Measurements from ENCODE around the gene GABRB2.
"Not testable (repeated sequence)": the region's sequence is repeated elsewhere in the genome, so short reads cannot be mapped to it uniquely, and the experiment has no call there.

Gene GABRB2

DNA sequence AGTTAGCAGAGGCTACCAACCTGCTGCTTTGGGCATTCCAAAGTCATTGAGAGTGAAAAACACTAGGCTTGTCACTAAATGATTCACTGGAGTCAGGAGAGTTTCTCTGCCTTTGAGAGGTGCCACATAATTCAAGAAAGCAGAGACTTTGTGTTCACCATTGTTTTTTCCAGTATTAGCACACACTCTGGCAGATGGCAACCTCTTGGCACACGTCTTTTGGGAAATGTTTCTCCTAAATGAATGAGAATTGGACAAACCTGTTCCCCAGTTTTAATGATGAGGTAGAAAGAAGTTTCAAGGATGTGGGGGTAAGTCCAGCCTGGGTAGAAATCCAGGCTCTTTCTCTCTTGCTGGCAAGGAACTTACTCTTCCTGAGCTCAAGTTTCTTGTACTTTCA lies 259.1 kb downstream of the GABRB2 start:
- DNase-seq: no peak

DNA sequence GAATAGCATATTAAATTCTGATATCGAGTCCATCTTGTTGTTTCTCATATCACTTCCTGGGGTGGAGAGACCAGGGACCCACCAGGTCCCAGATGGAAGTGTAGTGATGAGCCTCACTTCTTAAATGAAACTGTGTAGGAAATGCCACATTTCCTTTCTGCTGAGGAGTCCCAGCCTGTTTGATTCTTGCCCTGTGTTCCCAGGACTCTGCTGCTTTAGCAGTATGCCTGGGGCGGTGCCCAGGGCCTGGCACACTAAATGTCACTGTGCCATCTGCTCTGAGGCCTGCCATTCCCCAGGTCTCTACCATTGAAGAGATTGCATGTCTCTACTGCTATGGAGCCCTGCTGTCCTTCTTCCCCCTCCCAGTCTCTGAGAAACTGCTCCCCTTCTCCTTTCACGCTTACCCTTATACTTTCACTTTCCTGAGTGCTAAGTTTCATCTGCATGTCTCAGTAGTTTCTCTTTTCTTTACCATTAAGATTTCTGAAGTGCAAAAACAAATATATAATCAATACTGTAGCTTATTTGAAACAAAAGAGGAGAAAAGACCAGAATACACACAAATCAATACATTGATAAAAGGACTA lies 260.4 kb downstream of the GABRB2 start:
- DNase-seq: no peak

DNA sequence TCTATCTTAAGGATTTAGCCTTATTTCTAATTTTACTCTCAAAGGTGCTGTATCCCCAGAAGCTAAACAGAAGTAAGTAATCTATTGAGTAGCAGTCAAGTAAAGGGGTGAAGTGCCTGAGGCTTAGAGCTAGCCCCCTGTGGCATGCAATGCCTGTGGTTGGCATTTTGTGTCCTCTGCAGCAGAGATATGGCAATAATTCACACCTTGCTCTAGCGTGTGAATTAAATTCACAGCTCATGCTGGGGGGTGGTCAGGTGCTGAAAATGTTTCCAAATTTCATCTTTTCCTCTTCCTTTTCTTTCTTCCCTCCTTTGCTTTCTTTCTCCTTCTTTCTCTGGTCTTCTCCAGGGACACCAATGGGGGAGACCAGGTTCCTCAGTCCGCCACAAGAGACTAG lies 262.1 kb downstream of the GABRB2 start:
- no peak for DNase-seq

DNA sequence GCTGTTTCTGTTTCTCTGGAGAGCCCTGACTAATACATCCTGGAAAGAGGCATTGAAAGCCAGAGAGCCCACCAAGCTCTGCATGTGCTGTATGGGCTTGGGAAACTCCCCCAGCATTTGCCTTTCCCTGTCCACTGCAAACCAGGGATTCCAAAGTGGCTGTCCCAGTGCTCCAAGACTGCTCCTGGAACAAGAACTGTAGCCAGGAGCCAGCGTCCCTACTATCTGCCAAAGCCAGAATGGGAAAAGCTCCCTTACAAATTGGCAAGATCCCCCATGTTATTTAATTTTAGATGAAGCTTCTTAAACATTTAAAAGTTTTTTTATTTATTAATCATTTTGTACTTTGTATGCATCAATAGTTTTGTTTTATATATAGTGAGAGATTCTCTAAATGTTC lies 263.2 kb downstream of the GABRB2 start:
- DNase-seq: no peak

DNA sequence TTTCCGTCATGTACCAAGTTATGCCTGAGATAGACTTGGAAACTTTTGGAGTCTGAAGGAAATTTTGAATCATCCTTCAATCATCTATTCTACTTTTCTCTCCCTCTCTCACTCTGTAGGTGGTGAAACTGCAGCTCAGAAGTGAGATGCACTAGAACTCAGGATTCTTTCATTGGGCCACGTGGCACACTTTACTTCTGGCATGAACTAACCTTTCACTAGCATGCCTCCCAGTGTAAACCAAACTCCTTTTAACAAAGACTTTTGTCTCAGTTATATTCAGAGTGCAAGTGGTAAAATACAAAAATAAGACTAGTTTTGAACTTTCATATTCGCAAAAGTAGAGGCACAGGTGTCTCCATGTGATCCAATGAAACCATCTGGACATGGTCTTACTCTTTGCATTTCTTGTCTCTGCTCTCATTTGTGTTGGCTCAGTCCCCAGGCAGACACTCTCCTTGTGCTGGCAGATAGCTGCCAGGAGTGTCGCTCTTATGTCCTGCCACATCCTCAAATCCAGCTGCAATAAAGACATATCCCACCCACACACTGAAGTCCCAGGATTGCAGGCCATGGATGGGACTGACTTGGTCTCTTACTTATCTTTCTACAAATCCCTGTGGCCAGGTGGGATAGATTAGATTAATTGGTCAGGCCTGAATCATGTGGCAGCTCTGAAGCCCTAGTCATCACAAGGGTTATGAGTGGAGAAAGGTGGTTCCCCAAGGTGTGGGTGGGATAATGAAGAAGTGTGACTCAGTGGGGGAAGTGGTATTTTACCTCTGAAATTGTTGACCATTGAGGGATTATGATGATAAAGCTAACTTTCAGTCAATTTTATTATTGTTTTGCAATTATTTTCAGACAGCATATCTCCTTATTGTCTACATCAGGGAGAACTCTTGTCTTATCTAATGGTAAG lies 267.5 kb downstream of the GABRB2 start:
- no peak for DNase-seq

DNA sequence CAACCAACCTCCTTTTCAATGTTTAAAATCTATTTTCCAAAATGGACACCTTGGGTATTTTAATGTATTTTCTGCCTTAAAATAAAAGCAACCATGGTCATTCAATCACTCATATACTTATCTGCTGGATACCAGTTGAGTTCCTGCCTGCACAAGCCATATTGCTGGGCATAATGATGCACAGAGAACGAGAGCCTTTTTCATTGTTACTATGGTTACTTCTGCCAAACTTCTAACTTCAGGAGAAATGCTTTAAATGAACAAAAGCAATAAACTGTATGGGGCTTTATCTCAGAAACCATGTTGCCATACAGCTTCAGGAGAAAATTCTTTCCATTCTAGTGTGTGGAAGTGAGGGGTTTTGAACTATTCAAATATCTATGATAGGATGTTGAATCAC lies 269.5 kb downstream of the GABRB2 start:
- no peak for DNase-seq

DNA sequence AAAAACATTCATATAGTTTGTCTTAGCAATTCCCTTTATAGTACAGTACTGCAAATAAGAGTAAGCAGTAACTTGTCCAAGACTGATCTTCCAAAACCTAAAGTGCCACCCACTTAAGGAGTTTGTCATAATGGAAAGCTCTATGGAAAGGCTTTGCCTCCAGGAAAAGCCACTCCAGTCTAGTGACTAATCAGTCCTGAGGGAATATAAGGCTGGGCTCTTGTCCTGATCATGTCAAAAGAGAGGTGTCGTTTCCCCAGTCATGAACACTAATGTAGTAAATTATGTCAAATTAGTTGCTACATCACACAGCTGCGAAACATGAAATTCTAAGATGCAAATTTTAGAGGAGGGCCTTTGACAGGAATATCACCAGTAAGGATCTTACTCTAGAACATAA lies 271.6 kb downstream of the GABRB2 start:
- DNase-seq: no peak

DNA sequence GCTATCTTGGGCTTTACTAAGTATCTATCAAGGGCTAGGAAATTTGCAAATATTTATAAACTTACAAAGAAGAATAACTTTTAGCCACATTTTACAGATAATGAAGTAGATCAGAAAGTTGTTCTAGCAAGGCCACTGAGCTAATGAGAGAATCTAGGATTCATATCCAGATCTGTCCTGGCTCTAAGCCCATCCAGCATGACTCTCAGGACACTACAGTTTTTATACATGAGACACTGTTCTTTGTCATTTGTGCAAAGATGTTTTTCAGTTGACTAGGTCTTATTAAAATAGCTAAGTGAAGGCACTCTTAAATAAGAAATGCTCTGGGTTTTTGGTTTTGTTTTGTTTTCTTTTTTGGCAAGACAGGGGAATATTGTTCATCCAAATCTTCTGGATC lies 273.1 kb downstream of the GABRB2 start:
- DNase-seq: no peak

DNA sequence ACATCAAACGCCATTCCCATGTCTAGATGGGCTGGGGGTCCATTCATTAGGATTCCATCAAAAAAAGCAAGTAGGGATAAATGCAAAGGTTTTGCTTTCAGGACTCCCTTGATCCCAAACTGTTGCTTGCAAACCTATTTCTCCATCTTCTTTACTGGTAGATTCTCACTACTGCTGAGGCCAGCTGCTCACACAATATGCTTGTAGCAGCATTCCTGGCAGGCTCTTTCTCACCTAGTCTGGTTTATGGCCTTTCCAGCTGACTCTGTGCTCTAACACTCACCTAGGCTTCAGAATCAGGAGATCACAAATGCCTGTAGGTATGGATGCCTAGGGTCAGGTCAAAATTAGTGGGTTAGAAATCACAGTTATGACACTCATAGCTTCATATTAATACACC lies 274.7 kb downstream of the GABRB2 start:
- no peak for DNase-seq

DNA sequence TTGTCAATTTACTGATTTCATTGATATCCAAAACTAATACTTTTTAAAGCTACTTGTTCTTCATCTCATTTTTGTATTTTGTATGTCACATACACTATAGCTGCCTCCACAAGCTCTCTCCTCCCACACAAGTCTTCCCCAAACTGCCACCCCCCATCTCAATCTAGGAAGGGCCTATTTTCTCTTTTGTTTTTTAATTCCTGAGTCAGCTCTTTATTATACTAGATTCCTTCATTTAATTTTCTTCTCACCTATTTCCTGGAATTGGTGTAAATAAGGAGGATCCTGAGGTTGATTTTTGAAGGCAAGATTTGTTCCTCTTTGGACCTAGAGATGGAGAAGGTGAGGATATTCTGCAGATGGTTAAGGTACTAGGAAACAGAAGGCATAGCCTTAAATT lies 277.4 kb downstream of the GABRB2 start:
- DNase-seq: no peak

DNA sequence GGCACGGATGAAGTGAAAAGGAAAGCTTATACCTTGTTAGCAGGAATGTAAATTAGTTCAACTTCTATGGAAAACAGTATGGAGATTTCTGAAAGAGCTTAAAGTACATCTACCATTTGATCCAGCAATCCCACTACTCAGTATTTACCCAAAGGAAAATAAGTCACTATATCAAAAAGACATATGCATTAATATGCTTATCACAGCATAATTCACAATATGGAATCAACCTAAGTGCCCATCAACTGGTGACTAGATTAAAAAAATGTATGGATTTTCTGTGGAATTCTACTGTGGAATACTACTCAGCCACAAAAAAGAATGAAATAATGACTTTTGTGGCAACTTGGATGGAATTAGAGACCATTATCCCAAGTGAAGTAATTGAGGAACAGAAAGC lies 279.6 kb downstream of the GABRB2 start:
- DNase-seq: no peak

DNA sequence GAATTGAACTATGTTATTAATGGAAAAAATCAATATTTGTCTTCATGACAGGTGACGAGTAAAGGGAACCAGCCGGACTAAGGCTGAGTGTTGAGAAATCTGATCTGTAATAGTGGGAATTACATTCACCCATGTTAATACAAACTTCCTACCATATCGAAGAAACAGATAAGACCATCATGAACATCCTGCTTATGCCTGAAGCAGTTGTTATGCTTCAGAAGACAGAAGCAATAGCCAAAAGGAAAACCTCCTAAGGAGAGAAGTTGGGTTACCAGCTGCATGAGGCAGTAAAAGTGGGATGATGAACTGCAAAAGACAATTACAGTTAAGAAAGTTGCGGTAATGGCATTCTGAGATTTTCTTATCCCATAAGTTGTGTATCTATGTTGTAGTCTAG lies 281.5 kb downstream of the GABRB2 start:
- DNase-seq: no peak

DNA sequence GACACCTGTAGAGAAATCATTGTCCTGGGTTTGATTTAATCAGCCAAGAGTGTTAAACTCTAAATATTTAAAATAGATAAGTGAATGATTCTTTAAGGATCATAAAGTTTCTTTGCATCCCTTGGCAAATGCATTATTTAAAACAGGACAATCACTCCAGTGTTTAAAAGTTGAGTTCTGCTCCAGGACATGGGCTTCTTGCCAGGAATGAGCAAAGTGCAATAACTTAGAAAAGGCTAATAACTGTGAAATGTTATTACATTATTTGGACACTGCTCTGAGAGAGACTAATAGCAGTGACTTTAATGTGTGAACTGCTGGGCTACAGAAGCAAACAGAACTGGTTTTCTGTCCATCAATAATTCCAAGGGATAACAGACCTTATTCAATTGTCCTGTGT lies 283.3 kb downstream of the GABRB2 start:
- no peak for DNase-seq

DNA sequence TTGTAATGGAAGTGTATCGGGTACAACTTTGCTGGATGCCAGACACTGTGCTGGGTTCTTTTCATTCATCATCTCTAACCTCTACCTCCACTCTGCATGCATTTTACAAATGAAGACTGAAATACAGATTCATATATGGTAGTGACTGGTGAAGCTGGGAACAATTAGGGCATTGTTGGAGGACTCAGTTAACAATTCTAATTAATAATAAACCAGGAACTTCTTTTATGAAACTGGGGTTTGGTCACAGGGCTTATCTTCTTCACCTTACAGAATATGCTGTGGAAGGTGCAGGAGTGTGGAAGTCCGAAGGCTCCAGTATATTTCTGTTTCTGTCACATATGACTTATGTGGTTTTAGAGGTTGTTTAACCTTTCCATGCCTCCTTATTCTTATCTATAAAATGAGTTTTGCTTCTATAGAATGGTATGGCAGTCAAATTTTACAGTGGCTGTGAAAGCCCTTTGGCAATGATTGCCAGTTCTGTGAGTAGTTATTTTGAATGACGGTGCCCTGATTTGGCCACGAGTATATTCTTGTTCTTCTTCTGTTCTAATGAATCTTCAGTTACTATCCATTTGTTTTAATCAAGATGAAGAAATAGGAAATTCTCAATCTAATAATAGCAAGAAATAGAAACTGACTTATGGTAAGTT lies 284.7 kb downstream of the GABRB2 start:
- no peak for DNase-seq

DNA sequence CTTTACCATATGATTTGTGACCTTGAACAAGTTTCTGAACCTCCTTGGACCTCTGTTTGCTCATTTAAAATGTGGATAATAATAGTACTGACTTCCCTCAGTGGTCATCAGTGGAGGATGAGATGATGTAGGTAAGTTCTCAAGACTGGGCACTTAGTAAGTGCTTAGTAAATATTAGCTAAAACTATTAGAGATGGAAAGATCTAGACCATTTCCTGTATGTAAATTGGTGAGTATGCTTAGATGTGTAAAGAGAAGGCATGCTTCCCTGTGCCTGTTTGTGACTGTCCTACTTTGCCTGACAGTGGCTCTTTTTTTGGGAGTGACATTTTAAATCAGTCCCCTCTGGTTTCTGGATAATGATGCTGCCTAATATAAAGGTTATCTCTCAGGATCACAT lies 288.1 kb downstream of the GABRB2 start:
- DNase-seq: no peak

DNA sequence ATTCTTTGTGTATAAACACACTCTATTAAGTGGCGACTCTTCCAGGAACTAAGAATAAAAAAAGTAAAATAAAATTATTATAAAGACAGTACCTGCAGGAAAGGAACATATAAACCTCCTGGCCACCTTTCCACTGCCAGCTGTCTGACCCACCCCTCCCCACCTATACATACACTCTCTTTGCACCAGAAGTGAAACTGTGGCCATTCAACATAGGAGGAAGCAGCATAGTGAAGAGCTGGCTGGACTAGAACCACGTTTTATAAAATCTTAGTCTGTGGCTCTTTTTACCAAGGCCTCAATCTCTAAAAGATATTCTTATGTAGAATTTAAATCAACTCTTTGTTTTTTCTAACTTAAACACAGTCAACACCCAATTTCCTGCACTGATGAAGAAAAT lies 289.6 kb downstream of the GABRB2 start:
- no peak for DNase-seq

DNA sequence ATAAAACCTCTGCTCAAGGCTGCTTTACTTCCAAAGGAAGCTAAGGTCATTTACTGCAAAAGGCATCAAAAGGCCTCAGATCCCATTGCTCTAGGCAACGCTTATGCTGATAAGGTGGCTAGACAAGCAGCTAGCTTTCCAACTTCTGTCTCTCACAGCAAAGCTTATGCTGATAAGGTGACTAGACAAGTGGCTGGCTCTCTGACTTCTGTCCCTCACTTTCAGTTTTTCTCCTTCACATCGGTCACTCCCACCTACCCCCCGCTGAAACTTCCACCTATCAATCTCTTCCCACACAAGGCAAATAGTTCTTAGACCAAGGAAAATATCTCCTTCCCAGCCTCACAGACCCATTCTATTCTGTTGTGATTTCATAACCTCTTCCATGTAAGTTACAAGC lies 293.6 kb downstream of the GABRB2 start:
- DNase-seq: not testable (repeated sequence)

DNA sequence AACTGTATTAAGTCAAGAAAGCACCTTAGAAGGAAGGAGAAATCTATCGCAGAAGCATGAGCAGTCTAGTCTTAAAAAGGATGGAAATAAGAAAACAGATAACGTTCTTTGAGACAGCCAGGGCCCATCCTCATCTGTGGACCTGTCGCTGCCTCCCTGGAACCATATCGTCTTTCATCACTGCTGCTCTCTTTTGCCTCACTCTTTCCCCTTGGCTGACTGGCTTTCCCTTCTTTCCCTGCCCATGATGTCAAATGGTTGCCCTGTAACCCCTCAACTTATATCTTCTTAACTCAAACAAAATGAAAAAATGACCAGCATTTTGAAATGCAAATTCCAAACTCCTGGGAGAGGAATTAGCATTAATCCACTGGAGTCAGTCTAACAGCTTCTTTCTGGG lies 299.8 kb downstream of the GABRB2 start:
- no peak for DNase-seq

DNA sequence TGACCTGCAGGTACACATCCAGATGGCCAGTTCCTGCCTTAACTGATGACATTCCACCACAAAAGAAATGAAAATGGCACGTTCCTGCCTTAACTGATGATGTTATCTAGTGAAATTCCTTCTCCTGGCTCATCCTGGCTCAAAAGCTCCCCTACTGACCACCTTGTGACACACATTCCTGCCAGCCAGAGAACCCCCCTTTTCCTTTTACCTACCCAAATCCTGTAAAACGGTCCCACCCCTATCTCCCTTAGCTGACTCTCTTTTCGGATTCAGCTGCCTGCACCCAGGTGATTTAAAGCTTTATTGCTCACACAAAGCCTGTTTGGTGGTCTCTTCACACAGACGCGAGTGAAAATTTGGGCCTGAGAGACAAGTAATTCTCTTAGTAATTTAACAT lies 300.7 kb downstream of the GABRB2 start:
- DNase-seq: not testable (repeated sequence)

All from activated naive CD4-positive, alpha-beta T cell treated with Interleukin-2 at 50 U/mL for 16 hours (primary cell).